IMR-90 (cell line): ENCODE measurements around the gene NKAIN2. TPM values are rescaled to one million over a fixed set of nuclear protein-coding genes. Genes with fewer than 3 reads are reported as not detected.

Experiments
- ATAC-seq: fragments of 200-7000 bp; cut with Tn5 transposase; 2 replicates; pipeline ENCODE4 v1.9.1; 2020; ENCODE audit warnings: low read depth, mild to moderate bottlenecking, moderate library complexity
- BruUV-seq: library from RNA; stranded (reverse); fragments of 400-500 nt; replicated peaks from 2 replicates; lab custom pipeline; 2021; lab: Mats Ljungman, UMichigan
- CTCF ChIA-PET: fragments of 300-600 bp; formaldehyde crosslinking; extraction: SDS; loops from one replicate; lab custom pipeline; 2021; ENCODE audit warnings: antibody characterized with exemption; lab: Yijun Ruan, JAX
- POLR2A ChIA-PET: fragments of 300-600 bp; sonication (Branson Sonifier 250); formaldehyde crosslinking; loops from one replicate; lab custom pipeline; 2022; ENCODE audit warnings: antibody characterized with exemption; ENCODE audit not compliant: unreplicated experiment; lab: Charles Lee
- DNase-seq: peaks from one replicate; pipeline ENCODE4 v3.0.0; 2013
- H2AFZ ChIP-seq: replicated peaks from 2 replicates; pipeline ENCODE3; 2013; ENCODE audit warnings: low read length, mild to moderate bottlenecking; ENCODE audit not compliant: poor library complexity
- H2AK5ac ChIP-seq: 2 replicates; pipeline ENCODE4 v1.6.1; 2013; ENCODE audit warnings: low read depth, low read length, inconsistent platforms
- H2AK9ac ChIP-seq: replicated peaks from 2 replicates; pipeline ENCODE3; 2013; ENCODE audit warnings: mild to moderate bottlenecking, low read depth, low read length, moderate library complexity; ENCODE audit not compliant: poor library complexity
- H2BK120ac ChIP-seq: 2 replicates; pipeline ENCODE4 v1.6.1; 2013; ENCODE audit warnings: low read depth, low read length, inconsistent platforms
- H2BK15ac ChIP-seq: 3 replicates; pipeline ENCODE4 v1.6.1; 2013; ENCODE audit warnings: low read depth, low read length, inconsistent platforms
- H2BK20ac ChIP-seq: 2 replicates; pipeline ENCODE4 v1.6.1; 2013; ENCODE audit warnings: low read depth, mild to moderate bottlenecking, inconsistent platforms, low read length, moderate library complexity
- H2BK5ac ChIP-seq: 2 replicates; pipeline ENCODE4 v1.6.1; 2013; ENCODE audit warnings: mild to moderate bottlenecking, low read depth, low read length, inconsistent platforms; ENCODE audit not compliant: poor library complexity, severe bottlenecking
- H3K14ac ChIP-seq: replicated peaks from 2 replicates; pipeline ENCODE4 v1.6.1; 2013; ENCODE audit warnings: low read depth, low read length, inconsistent platforms
- H3K18ac ChIP-seq: 2 replicates; pipeline ENCODE4 v1.6.1; 2013; ENCODE audit warnings: low read depth, low read length, control low read depth
- H3K23ac ChIP-seq: 2 replicates; pipeline ENCODE4 v1.6.1; 2013; ENCODE audit warnings: low read depth, low read length, inconsistent platforms
- H3K27ac ChIP-seq: 2 replicates; pipeline ENCODE4 v1.5.1; 2013; ENCODE audit warnings: mild to moderate bottlenecking, control low read depth, low read length; ENCODE audit not compliant: insufficient read depth
- H3K27me3 ChIP-seq: 2 replicates; pipeline ENCODE4 v1.6.1; 2013; ENCODE audit warnings: low read length; ENCODE audit not compliant: control insufficient read depth, insufficient read depth
- H3K36me3 ChIP-seq: 2 replicates; pipeline ENCODE4 v1.6.1; 2013; ENCODE audit warnings: low read length, mixed read lengths; ENCODE audit not compliant: control insufficient read depth, insufficient read depth
- H3K4ac ChIP-seq: 2 replicates; pipeline ENCODE4 v1.6.1; 2013; ENCODE audit warnings: low read depth, low read length, inconsistent platforms
- H3K4me1 ChIP-seq: 2 replicates; pipeline ENCODE4 v1.6.1; 2013; ENCODE audit warnings: low read length, mixed read lengths; ENCODE audit not compliant: control insufficient read depth, insufficient read depth
- H3K4me2 ChIP-seq: 2 replicates; pipeline ENCODE4 v1.6.1; 2013; ENCODE audit warnings: low read depth, mild to moderate bottlenecking, control low read depth, low read length, moderate library complexity
- H3K4me3 ChIP-seq: 2 replicates; pipeline ENCODE4 v1.5.1; 2013; ENCODE audit warnings: low read depth, mild to moderate bottlenecking, control low read depth, low read length, moderate library complexity; ENCODE audit not compliant: insufficient read depth
- H3K56ac ChIP-seq: 2 replicates; pipeline ENCODE4 v1.6.1; 2013; ENCODE audit warnings: low read length, inconsistent platforms; ENCODE audit not compliant: insufficient read depth; ENCODE audit errors: extremely low read depth
- H3K79me1 ChIP-seq, 2 experiments: 2 replicates each; pipeline ENCODE4 v1.6.1; 2013; ENCODE audit warnings: low read length in 2 of 2, inconsistent platforms in 1 of 2, low read depth in 1 of 2
- H3K9ac ChIP-seq: 2 replicates; pipeline ENCODE4 v1.6.1; 2013; ENCODE audit warnings: low read depth, low read length, control low read depth
- H3K9me1 ChIP-seq: 2 replicates; pipeline ENCODE4 v1.6.1; 2013; ENCODE audit warnings: low read length, inconsistent platforms; ENCODE audit not compliant: insufficient read depth
- H3K9me3 ChIP-seq: 2 replicates; pipeline ENCODE4 v1.6.1; 2013; ENCODE audit warnings: low read length; ENCODE audit not compliant: control insufficient read depth, insufficient read depth
- H4K20me1 ChIP-seq: 2 replicates; pipeline ENCODE4 v1.6.1; 2013; ENCODE audit warnings: low read length, inconsistent platforms; ENCODE audit not compliant: insufficient read depth
- H4K5ac ChIP-seq: 2 replicates; pipeline ENCODE4 v1.6.1; 2013; ENCODE audit warnings: mild to moderate bottlenecking, low read depth, low read length, control low read depth
- H4K8ac ChIP-seq, 2 experiments: 2 replicates each; pipeline ENCODE4 v1.6.1; 2013; ENCODE audit warnings: low read depth in 2 of 2, low read length in 2 of 2, control low read depth in 1 of 2, inconsistent platforms in 1 of 2
- H4K91ac ChIP-seq: 2 replicates; pipeline ENCODE4 v1.6.1; 2013; ENCODE audit warnings: low read depth, low read length, inconsistent platforms; ENCODE audit not compliant: insufficient read depth
- MAFK ChIP-seq: IDR thresholded peaks from 2 replicates; pipeline ENCODE4 v1.6.1; 2012; ENCODE audit warnings: low read depth, low read length, improper control_type of control experiment
- NFE2L2 ChIP-seq: fragments of 150-350 bp; IDR thresholded peaks from 2 replicates; pipeline ENCODE4 v1.6.1; 2016; ENCODE audit warnings: low read depth, mild to moderate bottlenecking, low read length
- WGBS, 2 experiments: methylation state at CpG; one replicate each; pipeline versions ENCODE4 v1.1.5 to v1.1.7; 2013; ENCODE audit warnings: missing lambda C conversion rate in 2 of 2; ENCODE audit not compliant: insufficient read length in 1 of 2; ENCODE audit errors: extremely low coverage in 2 of 2; 5-methylcytosine and 5-hydroxymethylcytosine counted together
- dilution Hi-C: fragments of 300-500 bp; cut with HindIII; formaldehyde crosslinking; loops from one replicate; pipeline ENCODE4 v1.14.3; 2018; ENCODE audit warnings: low sequenced_read_pairs; ENCODE audit not compliant: unreplicated experiment
- in situ Hi-C: fragments of 300-500 bp; cut with MboI; formaldehyde crosslinking; loops from 3 replicates; pipeline ENCODE4 v1.14.3; 2019; ENCODE audit warnings: low sequenced_read_pairs, inconsistent platforms, mixed read lengths
- intact Hi-C: fragments of 100-400 bp; cut with micrococcal nuclease; formaldehyde crosslinking; loops from 2 replicates; pipeline ENCODE4 v1.10.0; 2022
- polyA plus RNA-seq, 3 experiments: library from polyadenylated mRNA; depleted of rRNA; stranded (reverse); fragments of >200 nt; gene quantifications; 2 replicates each; pipeline ENCODE4 v1.2.3, GENCODE V29; 2012; ENCODE audit warnings: low replicate concordance in 1 of 3
- total RNA-seq: library from RNA; depleted of rRNA; stranded (reverse); fragments of >200 nt; gene quantifications from 2 replicates; pipeline ENCODE4 v1.2.3, GENCODE V29; 2012

Gene NKAIN2
- total and polyA plus RNA-seq, 2 of the 4 experiments (the other 2 are of a cell fraction) = not detected

GRCh38 chr6:123784330-123784729 is 19.3 kb upstream of the NKAIN2 start:
- no peaks in the 10 kb centered on the region for H3K27me3 ChIP-seq
- intact Hi-C loops = no loop called here
- ChIA-PET POLR2A (no interaction called here), CTCF (no interaction called here)
- no peak overlapping the region for H3K9ac ChIP-seq
- no peak for DNase-seq
- H3K4ac ChIP-seq = no peak overlapping the region
- no peaks in the 10 kb centered on the region for H3K4me1 ChIP-seq
- H3K9me3 ChIP-seq = no peaks in the 10 kb centered on the region
- no peak overlapping the region for H2BK20ac ChIP-seq
- no peak overlapping the region for H2BK5ac ChIP-seq
- TF ChIP-seq MAFK (peak; percentile 33; the same call in 1 of the 2 replicates), NFE2L2 (no peak)
- H4K20me1 ChIP-seq = no peaks in the 10 kb centered on the region
- H3K23ac ChIP-seq = no peak overlapping the region
- no peak overlapping the region for H3K4me3 ChIP-seq
- H4K8ac ChIP-seq = no peak overlapping the region
- H2BK120ac ChIP-seq = no peak overlapping the region
- H2AK9ac ChIP-seq = no peak overlapping the region
- no peaks in the 10 kb centered on the region for H3K36me3 ChIP-seq
- no CpG with 5 or more reads among the region's 2 CpGs for WGBS, 2 experiments
- no TSS peak for BruUV-seq
- H2AK5ac ChIP-seq = no peak overlapping the region
- in situ Hi-C loops = no loop called here
- H3K18ac ChIP-seq = no peak overlapping the region
- H2BK15ac ChIP-seq = no peak overlapping the region
- H3K9me1 ChIP-seq = no peaks in the 10 kb centered on the region
- no peak overlapping the region for H3K56ac ChIP-seq
- no peak overlapping the region for H4K5ac ChIP-seq
- no peak overlapping the region for H3K4me2 ChIP-seq
- H3K14ac ChIP-seq = no peak overlapping the region
- no peak overlapping the region for H3K27ac ChIP-seq
- H3K79me1 ChIP-seq = no peaks in the 10 kb centered on the region
- dilution Hi-C loops = no loop called here
- no peak overlapping the region for H4K91ac ChIP-seq
- no peak overlapping the region for H2AFZ ChIP-seq
- ATAC-seq = no peak
